ENCODE data around the gene TSGA10IP. TPM values are rescaled to one million over a fixed set of nuclear protein-coding genes. Genes with fewer than 3 reads are reported as not detected.

Gene TSGA10IP
- total RNA-seq, 2 experiments from 2014 or later, result not detected

DNA sequence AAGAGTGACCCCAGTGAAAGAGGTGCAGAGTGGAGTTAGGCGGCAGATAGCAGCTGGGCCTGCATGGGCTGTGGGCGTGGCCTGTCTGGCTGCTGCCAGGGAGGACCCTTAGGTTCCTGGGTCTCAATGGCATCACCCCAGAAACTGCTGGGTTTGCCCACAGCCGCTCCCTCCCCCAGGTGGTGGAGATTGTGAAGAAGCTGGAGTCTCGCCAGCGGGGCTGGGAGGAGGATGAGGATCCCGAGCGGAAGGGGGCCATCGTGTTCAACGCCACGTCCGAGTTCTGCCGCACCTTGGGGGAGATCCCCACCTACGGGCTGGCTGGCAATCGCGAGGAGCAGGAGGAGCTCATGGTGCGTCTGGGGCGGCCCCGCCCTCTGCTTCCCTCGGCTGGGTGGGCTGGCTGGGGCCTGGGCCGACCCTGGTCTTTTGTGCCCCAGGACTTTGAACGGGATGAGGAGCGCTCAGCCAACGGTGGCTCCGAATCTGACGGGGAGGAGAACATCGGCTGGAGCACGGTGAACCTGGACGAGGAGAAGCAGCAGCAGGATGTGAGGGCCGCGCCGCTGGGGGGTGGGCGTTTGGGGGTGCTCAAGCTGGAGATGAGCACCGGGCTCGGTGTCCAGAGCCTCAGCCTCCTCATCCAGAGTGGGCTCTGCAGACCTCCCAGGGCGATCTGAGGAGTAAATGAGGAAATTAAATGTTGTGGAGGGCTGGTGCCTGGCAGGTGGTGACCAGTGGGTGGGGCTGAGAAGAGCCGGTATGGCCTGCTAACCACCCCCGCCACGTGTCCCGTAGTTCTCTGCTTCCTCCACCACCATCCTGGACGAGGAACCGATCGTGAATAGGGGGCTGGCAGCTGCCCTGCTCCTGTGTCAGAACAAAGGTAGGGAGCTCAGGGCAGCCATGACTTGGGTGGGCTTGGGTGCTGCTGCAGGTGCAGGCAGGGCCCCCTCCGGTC lies 31.2 kb downstream of the TSGA10IP start:
- Mint-ChIP-seq H3K27me3 (no peaks in the 10 kb centered on the region), H3K9me3 (ENCODE audit: low read depth) (no peaks in the 10 kb centered on the region), H3K27ac (no peak overlapping the region), H3K4me3 (no peak overlapping the region), H3K4me1 (no peaks in the 10 kb centered on the region), H3K36me3 (ENCODE audit: low read depth) (peaks cover 42% of the 10 kb centered on the region)
- no peak for ATAC-seq
- ChIA-PET CTCF (interaction anchor here (0.5 to 1.2 kb wide), 5 partner anchors 13 to 645 kb away, joined by 3 to 4 read pairs (median 3); no protein-coding TSS in a partner anchor), POLR2A (no interaction called here)
- DNase-seq, result no peak
- intact Hi-C loops (cut with DNase I, micrococcal nuclease), result no loop called here

DNA sequence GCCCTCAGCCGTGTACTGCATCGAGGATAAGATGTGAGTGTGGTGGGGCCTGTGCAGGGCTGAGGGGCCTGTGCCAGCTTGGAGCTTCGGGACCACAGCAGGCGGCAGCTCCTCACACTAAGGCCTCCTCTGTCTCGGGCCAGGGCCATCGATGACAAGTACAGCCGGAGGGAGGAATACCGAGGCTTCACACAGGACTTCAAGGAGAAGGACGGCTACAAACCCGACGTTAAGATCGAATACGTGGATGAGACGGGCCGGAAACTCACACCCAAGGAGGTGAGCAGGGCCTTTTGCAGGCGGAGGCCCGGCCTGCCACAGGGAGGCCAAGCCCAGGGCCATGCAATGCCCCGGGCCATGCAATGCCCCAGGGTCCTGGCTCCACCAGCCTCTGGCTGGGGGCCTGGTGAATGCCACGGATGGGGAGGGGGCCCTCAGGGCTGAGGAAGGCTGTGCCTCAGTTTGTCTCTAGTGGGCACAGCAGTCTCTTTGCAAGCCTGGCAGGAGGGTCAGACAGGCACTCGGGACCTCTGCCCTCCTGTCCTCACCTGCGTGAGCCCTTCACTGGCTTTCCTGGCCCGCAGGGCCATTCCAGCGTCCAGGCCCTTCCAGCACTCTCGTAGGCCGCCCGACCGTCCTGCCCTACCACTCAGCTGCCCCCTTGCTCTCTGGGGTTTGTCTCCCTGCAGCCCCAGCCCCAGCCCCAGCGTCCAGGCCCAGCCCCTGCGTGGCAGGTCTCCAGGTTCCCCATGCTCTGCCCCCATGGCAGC lies 32.5 kb downstream of the TSGA10IP start:
- ATAC-seq (no peak), DNase-seq (no peak)
- intact Hi-C loops (cut with DNase I, micrococcal nuclease), result no loop called here
- Mint-ChIP-seq H3K9me3 (ENCODE audit: low read depth) (no peaks in the 10 kb centered on the region), H3K27me3 (no peaks in the 10 kb centered on the region), H3K27ac (no peak overlapping the region), H3K4me1 (no peaks in the 10 kb centered on the region), H3K36me3 (ENCODE audit: low read depth) (peaks cover 35% of the 10 kb centered on the region), H3K4me3 (no peak overlapping the region)
- ChIA-PET CTCF (interaction anchor here (0.6 to 0.8 kb wide), 2 partner anchors 14 to 118 kb away, joined by 3 to 4 read pairs; no protein-coding TSS in a partner anchor), POLR2A (interaction anchor here (0.6 kb wide), 1 partner anchor 66 kb away, joined by 3 read pairs; no protein-coding TSS in a partner anchor)

GRCh38 chr11:65978391-65979238 lies 33.3 kb downstream of the TSGA10IP start:
- ATAC-seq, result no peak
- DNase-seq, result no peak
- H3K9me3 Mint-ChIP-seq (ENCODE audit: low read depth), result no peaks in the 10 kb centered on the region
- ChIA-PET CTCF (interaction anchor here (0.8 kb wide), 1 partner anchor 119 kb away, joined by 4 read pairs; no protein-coding TSS in a partner anchor), POLR2A (interaction anchor here (0.6 kb wide), 1 partner anchor 66 kb away, joined by 3 read pairs; no protein-coding TSS in a partner anchor)
- intact Hi-C loops (cut with DNase I, micrococcal nuclease), result no loop called here
- no peaks in the 10 kb centered on the region for H3K27me3 Mint-ChIP-seq
- H3K36me3 Mint-ChIP-seq (ENCODE audit: low read depth), result peaks cover 28% of the 10 kb centered on the region
- H3K4me3 Mint-ChIP-seq, result no peak overlapping the region
- no peak overlapping the region for H3K27ac Mint-ChIP-seq
- H3K4me1 Mint-ChIP-seq, result no peaks in the 10 kb centered on the region

DNA sequence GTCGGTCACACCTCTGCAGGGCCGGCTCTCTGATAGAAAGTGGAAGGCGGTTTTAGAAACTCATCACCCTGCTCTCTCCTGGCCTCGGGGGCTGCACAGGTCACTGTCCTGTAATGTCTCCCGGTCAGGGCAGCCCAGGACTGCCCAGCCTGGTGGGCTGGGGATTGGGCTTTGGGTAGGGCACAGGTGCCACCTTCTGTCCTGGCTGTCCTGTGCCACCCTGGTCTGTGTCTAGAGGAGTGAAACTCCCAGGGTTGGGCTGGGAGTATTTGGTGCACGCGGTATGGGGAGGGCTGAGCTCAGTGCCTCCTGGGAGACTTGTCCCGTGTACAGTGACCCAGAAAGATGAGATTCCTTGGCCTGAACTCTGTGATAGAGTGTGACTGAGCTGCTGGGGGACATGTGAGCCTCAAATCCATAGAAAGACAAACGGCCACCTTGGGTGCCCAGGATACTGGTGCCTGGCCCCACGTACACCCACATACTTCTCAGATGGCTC lies 34.0 kb downstream of the TSGA10IP start:
- no peak overlapping the region for H3K4me3 Mint-ChIP-seq
- ATAC-seq (no peak), DNase-seq (no peak)
- intact Hi-C loops (cut with DNase I, micrococcal nuclease), result no loop called here
- ChIA-PET POLR2A (no interaction called here), CTCF (no interaction called here)
- no peaks in the 10 kb centered on the region for H3K9me3 Mint-ChIP-seq (ENCODE audit: low read depth)
- no peak overlapping the region for H3K27ac Mint-ChIP-seq
- H3K4me1 Mint-ChIP-seq, result no peaks in the 10 kb centered on the region
- peaks cover 26% of the 10 kb centered on the region for H3K36me3 Mint-ChIP-seq (ENCODE audit: low read depth)
- H3K27me3 Mint-ChIP-seq, result no peaks in the 10 kb centered on the region

- POLR2A ChIA-PET, result no interaction called here
- H3K4me1 Mint-ChIP-seq, result no peaks in the 10 kb centered on the region
- H3K36me3 Mint-ChIP-seq (ENCODE audit: low read depth), result peaks cover 18% of the 10 kb centered on the region
Observed at GRCh38 chr11:65981101-65981740, 35.9 kb downstream of the TSGA10IP start.

DNA sequence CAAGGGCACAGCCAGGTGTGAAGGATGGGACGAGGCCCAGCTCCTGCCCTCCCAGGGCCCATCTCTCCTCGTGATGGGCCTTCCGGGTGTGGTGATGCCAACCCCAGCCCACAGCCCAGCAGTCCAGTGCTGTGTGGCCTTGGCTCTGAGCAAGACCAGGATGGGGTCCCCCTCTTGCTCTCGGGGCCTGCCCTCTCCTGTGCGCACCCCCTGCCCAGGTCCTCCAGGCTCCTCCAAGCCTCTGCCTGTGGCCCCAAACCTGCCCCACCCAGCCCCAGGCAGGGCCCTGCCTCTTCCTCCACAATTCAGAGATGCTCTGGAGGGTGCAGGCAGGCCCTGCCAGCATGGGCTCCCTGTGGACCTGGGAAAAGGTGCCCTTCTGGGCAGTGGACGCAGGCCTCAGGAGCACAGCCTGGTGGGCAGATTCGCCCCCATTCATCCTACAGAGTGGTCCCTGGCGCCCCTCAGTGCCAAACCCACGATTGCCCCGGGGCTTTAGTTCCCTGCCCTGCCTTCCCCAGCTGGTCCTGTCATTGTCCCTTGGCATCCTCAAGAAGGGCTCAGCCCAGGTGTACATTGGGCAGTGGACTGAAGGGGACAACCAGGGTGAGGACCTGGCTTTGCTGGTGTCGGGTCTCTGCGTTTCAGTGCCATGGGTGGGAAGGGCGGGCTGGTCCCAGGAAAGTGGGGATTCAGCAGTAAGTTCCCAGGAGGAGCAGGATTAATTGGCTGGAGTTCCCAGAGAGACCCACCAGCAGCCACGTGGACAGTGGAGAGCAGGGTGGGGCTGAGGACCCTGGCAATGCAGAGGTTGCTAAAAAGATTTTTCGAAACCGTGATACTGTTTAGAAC lies 36.9 kb downstream of the TSGA10IP start:
- Mint-ChIP-seq H3K27me3 (no peaks in the 10 kb centered on the region), H3K4me1 (no peaks in the 10 kb centered on the region), H3K36me3 (ENCODE audit: low read depth) (peaks cover 14% of the 10 kb centered on the region), H3K27ac (no peak overlapping the region), H3K9me3 (ENCODE audit: low read depth) (no peaks in the 10 kb centered on the region), H3K4me3 (no peak overlapping the region)
- POLR2A ChIA-PET, result no interaction called here
- ATAC-seq (no peak), DNase-seq (no peak)
- CTCF ChIA-PET, result interaction anchor here (0.7 kb wide), 1 partner anchor 280 kb away, joined by 3 read pairs; no protein-coding TSS in a partner anchor
- intact Hi-C loops (cut with DNase I, micrococcal nuclease), result no loop called here

More at GRCh38 chr11:65981101-65981740, 35.9 kb downstream of the TSGA10IP start:
- DNase-seq (no peak), ATAC-seq (no peak)
- Mint-ChIP-seq H3K27ac (no peak overlapping the region), H3K9me3 (ENCODE audit: low read depth) (no peaks in the 10 kb centered on the region), H3K27me3 (no peaks in the 10 kb centered on the region), H3K4me3 (no peak overlapping the region)
- CTCF ChIA-PET, result no interaction called here
- intact Hi-C loops (cut with DNase I, micrococcal nuclease), result no loop called here

DNA sequence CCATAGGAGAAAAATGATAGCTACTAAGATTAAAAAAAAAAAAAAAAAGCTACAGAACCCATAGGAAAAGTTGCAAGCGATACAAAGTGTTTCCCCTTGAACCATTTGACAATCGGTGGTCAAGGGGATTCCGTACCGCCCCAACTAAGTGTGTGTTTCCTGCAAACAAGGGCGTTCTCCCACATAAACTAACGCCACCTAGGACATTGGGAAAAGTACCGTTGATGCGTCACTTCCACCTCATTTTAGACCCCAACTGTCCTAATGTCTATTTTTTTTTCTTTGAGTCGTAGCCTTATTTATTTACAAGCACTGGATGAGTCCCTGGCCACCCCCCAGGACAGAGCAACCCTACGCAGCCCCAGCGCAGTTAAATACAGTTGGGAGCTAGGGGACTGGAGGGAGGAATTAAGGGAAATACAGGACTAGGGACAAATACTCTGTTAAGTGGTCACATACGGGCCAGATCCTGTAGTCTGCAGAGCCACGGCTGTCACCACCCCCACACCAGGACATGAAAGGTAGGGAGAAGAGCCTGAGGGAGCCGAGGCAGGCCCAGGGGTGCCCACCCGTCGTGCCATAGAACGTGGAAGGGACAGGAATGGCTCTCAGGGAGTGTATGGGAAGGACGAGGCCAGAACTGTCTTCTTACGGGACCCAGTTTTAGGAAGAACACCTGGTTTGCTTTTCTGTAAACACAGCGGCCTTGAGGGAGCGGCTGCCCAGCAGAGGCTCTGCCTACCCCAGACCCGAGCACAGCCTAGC lies 37.7 kb downstream of the TSGA10IP start:
- POLR2A ChIA-PET, result no interaction called here
- ATAC-seq (no peak), DNase-seq (no peak)
- no peaks in the 10 kb centered on the region for H3K27me3 Mint-ChIP-seq
- H3K27ac Mint-ChIP-seq, result no peak overlapping the region
- intact Hi-C loops (cut with DNase I, micrococcal nuclease), result no loop called here
- no peaks in the 10 kb centered on the region for H3K4me1 Mint-ChIP-seq
- no peaks in the 10 kb centered on the region for H3K9me3 Mint-ChIP-seq (ENCODE audit: low read depth)
- peaks cover 12% of the 10 kb centered on the region for H3K36me3 Mint-ChIP-seq (ENCODE audit: low read depth)
- CTCF ChIA-PET, result interaction anchor here (0.7 to 1.5 kb wide), 4 partner anchors 99 to 204 kb away, joined by 3 to 4 read pairs (median 3); no protein-coding TSS in a partner anchor
- H3K4me3 Mint-ChIP-seq, result no peak overlapping the region

- ChIA-PET POLR2A (no interaction called here), CTCF (interaction anchor here (0.7 to 1.5 kb wide), 4 partner anchors 99 to 204 kb away, joined by 3 to 4 read pairs (median 3); no protein-coding TSS in a partner anchor)
- no peaks in the 10 kb centered on the region for H3K27me3 Mint-ChIP-seq
Observed at GRCh38 chr11:65983589-65983987, 38.3 kb downstream of the TSGA10IP start.

DNA sequence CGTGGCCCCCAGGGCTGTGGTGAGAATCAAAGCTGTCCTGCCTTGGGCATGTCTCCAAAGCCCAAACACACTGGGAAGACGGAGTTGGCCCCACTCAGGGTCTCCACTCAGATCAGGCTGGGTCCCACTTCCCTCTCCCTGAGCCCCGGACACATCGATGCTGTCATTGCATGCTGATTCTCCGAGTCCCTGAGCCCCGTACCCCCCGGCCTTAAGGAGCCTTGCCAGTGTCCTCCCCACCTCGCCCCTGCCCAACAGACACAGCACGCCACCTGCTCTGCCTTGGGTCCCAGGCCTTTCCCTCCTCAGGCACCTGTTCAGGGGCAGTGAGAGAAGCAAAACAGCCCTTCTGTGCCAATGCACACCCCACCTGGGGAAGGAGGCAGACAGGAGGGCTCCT lies 42.1 kb downstream of the TSGA10IP start:
- intact Hi-C loops (cut with DNase I, micrococcal nuclease), result loop anchor here in 1 of 2 experiments (5.0 kb wide), 1 partner anchor 275 kb away; the partner anchor contains the start of gene KAT5
- Mint-ChIP-seq H3K36me3 (ENCODE audit: low read depth) (peaks cover 2% of the 10 kb centered on the region), H3K27me3 (no peaks in the 10 kb centered on the region), H3K27ac (no peak overlapping the region), H3K4me3 (no peak overlapping the region), H3K9me3 (ENCODE audit: low read depth) (no peaks in the 10 kb centered on the region), H3K4me1 (peaks cover 2% of the 10 kb centered on the region)
- POLR2A ChIA-PET, result no interaction called here
- ATAC-seq (no peak), DNase-seq (no peak)
- CTCF ChIA-PET, result interaction anchor here (2.8 to 3.5 kb wide), 2 partner anchors 97 to 102 kb away, joined by 26 to 42 read pairs; partner anchors contain the start of gene CCDC85B

More at GRCh38 chr11:65983589-65983987, 38.3 kb downstream of the TSGA10IP start:
- no peaks in the 10 kb centered on the region for H3K9me3 Mint-ChIP-seq (ENCODE audit: low read depth)
- DNase-seq (no peak), ATAC-seq (no peak)
- intact Hi-C loops (cut with DNase I, micrococcal nuclease), result no loop called here
- H3K4me3 Mint-ChIP-seq, result no peak overlapping the region
- H3K27ac Mint-ChIP-seq, result no peak overlapping the region
- H3K4me1 Mint-ChIP-seq, result no peaks in the 10 kb centered on the region
- H3K36me3 Mint-ChIP-seq (ENCODE audit: low read depth), result peaks cover 10% of the 10 kb centered on the region

All from activated CD4-positive, alpha-beta T cell treated with anti-CD3 and anti-CD28 coated beads for 36 hours (primary cell).